Measurements from ENCODE around the gene XRN1.

DNA sequence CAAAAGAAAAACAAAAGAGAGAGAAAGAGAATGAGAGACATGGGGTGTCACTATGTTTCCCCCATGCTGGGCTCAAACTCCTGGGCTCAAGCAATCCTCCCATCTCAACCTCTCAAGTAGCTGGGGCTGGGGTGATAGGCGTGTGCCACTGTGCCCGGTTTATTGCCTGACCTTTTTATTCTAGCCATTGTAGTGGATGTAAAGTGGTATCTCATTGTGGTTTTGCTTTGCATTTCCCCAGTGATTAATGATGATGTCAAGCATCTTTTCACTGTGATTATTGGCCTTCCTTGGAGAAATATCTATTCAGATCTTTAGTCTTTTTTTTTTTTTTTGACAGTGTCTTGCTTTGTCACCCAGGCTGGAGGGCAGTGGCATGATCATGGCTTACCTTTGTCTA is 184.7 kb downstream of the XRN1 start:
- no peak for TF ChIP-seq EZH2 (IDR thresholded peaks at IDR 0.05; ENCODE audit: borderline replicate concordance, low read length)
- TF ChIP-seq, protein P1, sequence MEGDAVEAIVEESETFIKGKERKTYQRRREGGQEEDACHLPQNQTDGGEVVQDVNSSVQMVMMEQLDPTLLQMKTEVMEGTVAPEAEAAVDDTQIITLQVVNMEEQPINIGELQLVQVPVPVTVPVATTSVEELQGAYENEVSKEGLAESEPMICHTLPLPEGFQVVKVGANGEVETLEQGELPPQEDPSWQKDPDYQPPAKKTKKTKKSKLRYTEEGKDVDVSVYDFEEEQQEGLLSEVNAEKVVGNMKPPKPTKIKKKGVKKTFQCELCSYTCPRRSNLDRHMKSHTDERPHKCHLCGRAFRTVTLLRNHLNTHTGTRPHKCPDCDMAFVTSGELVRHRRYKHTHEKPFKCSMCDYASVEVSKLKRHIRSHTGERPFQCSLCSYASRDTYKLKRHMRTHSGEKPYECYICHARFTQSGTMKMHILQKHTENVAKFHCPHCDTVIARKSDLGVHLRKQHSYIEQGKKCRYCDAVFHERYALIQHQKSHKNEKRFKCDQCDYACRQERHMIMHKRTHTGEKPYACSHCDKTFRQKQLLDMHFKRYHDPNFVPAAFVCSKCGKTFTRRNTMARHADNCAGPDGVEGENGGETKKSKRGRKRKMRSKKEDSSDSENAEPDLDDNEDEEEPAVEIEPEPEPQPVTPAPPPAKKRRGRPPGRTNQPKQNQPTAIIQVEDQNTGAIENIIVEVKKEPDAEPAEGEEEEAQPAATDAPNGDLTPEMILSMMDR (conservative IDR thresholded peaks at IDR 0.05 in 1 of 2, IDR thresholded peaks at IDR 0.05 in 1 of 2; ENCODE audit: extremely low read depth in 1 of 2, insufficient read depth in 1 of 2, low read depth in 1 of 2, low read length in 2 of 2): no peak
